GM18519 (cell line): ENCODE measurements around the gene PSMD13.
A peak's percentile ranks its signal among the peaks of the same experiment; 100 is the strongest.
"Not testable (repeated sequence)": the region's sequence is repeated elsewhere in the genome, so short reads cannot be mapped to it uniquely, and the experiment has no call there.

ENCODE experiments used
- ATAC-seq: cut with Tn5 transposase; IDR thresholded peaks from one replicate; pipeline ENCODE4 v1.9.1; 2021; ENCODE audit warnings: mild to moderate bottlenecking, moderate library complexity; ENCODE audit not compliant: unreplicated experiment, low FRiP score

PSMD13 gene

GRCh38 chr11:236774-237767 lies at the start of gene PSMD13:
TSS of gene PSMD13 (plus strand) at chr11:236976. CDS start at chr11:237050, 74 bp downstream.
- peak; percentile 65 for ATAC-seq

GRCh38 chr11:189200-189783 lies 47.5 kb upstream of the PSMD13 start:
- not testable (repeated sequence) for ATAC-seq

- ATAC-seq, result peak; percentile 53
Observed at GRCh38 chr11:189843-190311, 46.9 kb upstream of the PSMD13 start.

GRCh38 chr11:190546-190945 lies 46.2 kb upstream of the PSMD13 start:
- not testable (repeated sequence) for ATAC-seq

GRCh38 chr11:191490-192478 lies 45.0 kb upstream of the PSMD13 start:
- not testable (repeated sequence) for ATAC-seq

GRCh38 chr11:192674-193128 lies 44.1 kb upstream of the PSMD13 start, which contains the start of gene SCGB1C1:
TSS of gene SCGB1C1 (plus strand) at chr11:193078. CDS start at chr11:193100, 22 bp downstream.
- not testable (repeated sequence) for ATAC-seq

- ATAC-seq, result not testable (repeated sequence)
Observed at GRCh38 chr11:193481-193880, 43.3 kb upstream of the PSMD13 start.

GRCh38 chr11:196786-197731 lies 39.7 kb upstream of the PSMD13 start:
- ATAC-seq, result no peak

GRCh38 chr11:197741-198235 lies 39.0 kb upstream of the PSMD13 start:
- ATAC-seq, result no peak

GRCh38 chr11:198236-198806 lies 38.5 kb upstream of the PSMD13 start:
- no peak for ATAC-seq

- no peak for ATAC-seq
Observed at GRCh38 chr11:199004-199581, 37.7 kb upstream of the PSMD13 start.

- no peak for ATAC-seq
Observed at GRCh38 chr11:199782-200181, 37.0 kb upstream of the PSMD13 start.

GRCh38 chr11:200224-201003 lies 36.4 kb upstream of the PSMD13 start:
- no peak for ATAC-seq

GRCh38 chr11:201966-202365 lies 34.8 kb upstream of the PSMD13 start:
- no peak for ATAC-seq

- no peak for ATAC-seq
Observed at GRCh38 chr11:202490-202889, 34.3 kb upstream of the PSMD13 start.

GRCh38 chr11:203056-203944 lies 33.5 kb upstream of the PSMD13 start:
- no peak for ATAC-seq
